HEK293 (cell line): ENCODE data around the gene IL17B.

Experiments used
- CTCF ChIA-PET: fragments of 350-600 bp; formaldehyde crosslinking; extraction: SDS; loops from one replicate; lab custom pipeline; 2021; ENCODE audit warnings: antibody characterized with exemption; lab: Yijun Ruan, JAX
- POLR2A ChIA-PET: fragments of 300-600 bp; formaldehyde crosslinking; extraction: SDS; loops from one replicate; lab custom pipeline; 2020; ENCODE audit warnings: antibody characterized with exemption, inconsistent platforms; lab: Yijun Ruan, JAX
- H3K27ac ChIP-seq: fragments of 200-500 bp; sonication (Bioruptor generic); 2 replicates; pipeline ENCODE4 v1.5.1; 2014; ENCODE audit warnings: low read depth, low read length, control low read depth, inconsistent platforms; ENCODE audit errors: extremely low read depth
- H3K36me3 ChIP-seq, 2 experiments: fragments of 200-500 bp in 1 of 2; sonication (Bioruptor generic) in 1 of 2; 1 replicate in 1 of 2; 2 replicates in 1 of 2; pipeline ENCODE4 v1.5.1; 2014 to 2017; ENCODE audit warnings: inconsistent platforms in 2 of 2, low read length in 2 of 2; ENCODE audit not compliant: control insufficient read depth in 2 of 2, insufficient read depth in 1 of 2
- H3K4me1 ChIP-seq: fragments of 200-500 bp; sonication (Bioruptor generic); 2 replicates; pipeline ENCODE4 v1.5.1; 2014; ENCODE audit warnings: mild to moderate bottlenecking, low read length, inconsistent platforms; ENCODE audit not compliant: control insufficient read depth, insufficient read depth
- H3K4me3 ChIP-seq: 2 replicates; pipeline ENCODE4 v1.5.1; 2011; ENCODE audit warnings: low read depth, mild to moderate bottlenecking, control low read depth, low read length, moderate library complexity
- H3K9me3 ChIP-seq: fragments of 200-500 bp; sonication (Bioruptor generic); 2 replicates; pipeline ENCODE4 v1.5.1; 2014; ENCODE audit warnings: low read depth, low read length, inconsistent platforms; ENCODE audit not compliant: control insufficient read depth, insufficient read depth
- ATF2 ChIP-seq: fragments of 450-650 bp; formaldehyde crosslinking; IDR thresholded peaks from 2 replicates; pipeline ENCODE4 v1.5.1; 2016; ENCODE audit warnings: missing biosample characterization, missing genetic modification characterization, low read depth
- BCL11A ChIP-seq: fragments of 450-650 bp; formaldehyde crosslinking; IDR thresholded peaks from 2 replicates; pipeline ENCODE4 v1.5.1; 2016; ENCODE audit warnings: low read depth, missing biosample characterization, missing genetic modification characterization
- HOXC10 ChIP-seq: sonication (generic); formaldehyde crosslinking; IDR thresholded peaks from 2 replicates; pipeline ENCODE4 v1.8.1; 2023; ENCODE audit warnings: mild to moderate bottlenecking, missing genetic modification reagents
- KLF1 ChIP-seq: fragments of 450-650 bp; formaldehyde crosslinking; IDR thresholded peaks from 2 replicates; pipeline ENCODE4 v1.5.1; 2016; ENCODE audit warnings: missing biosample characterization, missing genetic modification characterization
- KLF10 ChIP-seq: fragments of 450-650 bp; IDR thresholded peaks from 2 replicates; pipeline ENCODE4 v1.5.1; 2018; ENCODE audit warnings: missing biosample characterization, mild to moderate bottlenecking, missing genetic modification characterization
- SCRT2 ChIP-seq: fragments of 450-650 bp; formaldehyde crosslinking; IDR thresholded peaks from 2 replicates; pipeline ENCODE4 v1.5.1; 2016; ENCODE audit warnings: missing biosample characterization, missing genetic modification characterization
- SP2 ChIP-seq: fragments of 450-650 bp; formaldehyde crosslinking; IDR thresholded peaks from 2 replicates; pipeline ENCODE4 v1.5.1; 2016; ENCODE audit warnings: missing biosample characterization, missing genetic modification characterization
- TRIM28 ChIP-seq: IDR thresholded peaks from 2 replicates; pipeline ENCODE4 v1.6.1; 2011; ENCODE audit warnings: low read length, control low read depth, borderline replicate concordance
- WT1 ChIP-seq: fragments of 450-650 bp; formaldehyde crosslinking; IDR thresholded peaks from 2 replicates; pipeline ENCODE4 v1.5.1; 2016; ENCODE audit warnings: missing biosample characterization, missing genetic modification characterization
- ZBTB17 ChIP-seq: fragments of 450-650 bp; formaldehyde crosslinking; IDR thresholded peaks from 2 replicates; pipeline ENCODE4 v1.5.1; 2016; ENCODE audit warnings: missing biosample characterization, missing genetic modification characterization
- ZBTB21 ChIP-seq: fragments of 450-650 bp; formaldehyde crosslinking; IDR thresholded peaks from 2 replicates; pipeline ENCODE4 v1.5.1; 2017; ENCODE audit warnings: missing biosample characterization, missing genetic modification characterization
- ZFP37 ChIP-seq: fragments of 450-650 bp; formaldehyde crosslinking; IDR thresholded peaks from 2 replicates; pipeline ENCODE4 v1.5.1; 2016; ENCODE audit warnings: missing biosample characterization, missing genetic modification characterization
- ZNF274 ChIP-seq, 2 experiments: fragments of 200-500 bp in 1 of 2; fragments of 450-650 bp in 1 of 2; sonication (Bioruptor generic) in 1 of 2; formaldehyde crosslinking in 1 of 2; IDR thresholded peaks; 2 replicates each; pipeline versions ENCODE4 v1.5.1 to v1.6.1; 2014 to 2016; ENCODE audit warnings: borderline replicate concordance in 1 of 2, inconsistent platforms in 1 of 2, low read length in 1 of 2, missing biosample characterization in 1 of 2, missing genetic modification characterization in 1 of 2
- ZNF324 ChIP-seq: fragments of 450-650 bp; formaldehyde crosslinking; IDR thresholded peaks from 2 replicates; pipeline ENCODE4 v1.5.1; 2016; ENCODE audit warnings: missing biosample characterization, missing genetic modification characterization
- ZNF335 ChIP-seq: fragments of 450-650 bp; formaldehyde crosslinking; conservative IDR thresholded peaks from 2 replicates; pipeline ENCODE4 v1.5.1; 2016; ENCODE audit warnings: missing biosample characterization, missing genetic modification characterization
- ZNF449 ChIP-seq: fragments of 450-650 bp; formaldehyde crosslinking; IDR thresholded peaks from 2 replicates; pipeline ENCODE4 v1.5.1; 2017; ENCODE audit warnings: missing biosample characterization, mild to moderate bottlenecking, missing genetic modification characterization, moderate library complexity
- ZNF488 ChIP-seq: fragments of 450-650 bp; formaldehyde crosslinking; IDR thresholded peaks from 2 replicates; pipeline ENCODE4 v1.5.1; 2016; ENCODE audit warnings: missing biosample characterization, missing genetic modification characterization
- ZNF518A ChIP-seq: fragments of 450-650 bp; formaldehyde crosslinking; conservative IDR thresholded peaks from 2 replicates; pipeline ENCODE4 v1.5.1; 2016; ENCODE audit warnings: low read depth, missing biosample characterization, missing genetic modification characterization
- ZNF549 ChIP-seq: fragments of 450-650 bp; IDR thresholded peaks from 2 replicates; pipeline ENCODE4 v1.5.1; 2018; ENCODE audit warnings: missing biosample characterization, missing genetic modification characterization, mild to moderate bottlenecking, inconsistent platforms, moderate library complexity
- ZNF645 ChIP-seq: fragments of 450-650 bp; formaldehyde crosslinking; IDR thresholded peaks from 2 replicates; pipeline ENCODE4; 2016; ENCODE audit warnings: missing biosample characterization, missing genetic modification characterization
- ZNF664 ChIP-seq: fragments of 450-650 bp; formaldehyde crosslinking; IDR thresholded peaks from 2 replicates; pipeline ENCODE4 v1.5.1; 2016; ENCODE audit warnings: missing biosample characterization, missing genetic modification characterization
- ZNF707 ChIP-seq: fragments of 450-650 bp; formaldehyde crosslinking; IDR thresholded peaks from 2 replicates; pipeline ENCODE4 v1.5.1; 2016; ENCODE audit warnings: missing biosample characterization, missing genetic modification characterization
- ZNF768 ChIP-seq: fragments of 450-650 bp; formaldehyde crosslinking; IDR thresholded peaks from 2 replicates; pipeline ENCODE4 v1.5.1; 2018; ENCODE audit warnings: missing biosample characterization, mild to moderate bottlenecking, missing genetic modification characterization
- ZSCAN5A ChIP-seq: fragments of 450-650 bp; formaldehyde crosslinking; IDR thresholded peaks from 2 replicates; pipeline ENCODE4 v1.5.1; 2016; ENCODE audit warnings: missing biosample characterization, missing genetic modification characterization

IL17B gene

GRCh38 chr5:149356391-149356790 is 22.7 kb downstream of the IL17B start:
- TF ChIP-seq ZNF324 (tag by site-specific recombination) (no peak), ZNF518A (tag by site-specific recombination) (no peak), ZFP37 (tag by site-specific recombination) (no peak), SCRT2 (tag by site-specific recombination) (no peak), ZNF768 (tag by site-specific recombination) (no peak), ZNF488 (no peak), WT1 (tag by site-specific recombination) (no peak), ZNF274 (IDR thresholded peaks at IDR 0.05; ENCODE audit: low read length) (no peak), ZNF274 (tag by site-specific recombination; IDR thresholded peaks at IDR 0.05; ENCODE audit: borderline replicate concordance) (no peak)
- H3K4me3 ChIP-seq = no peak overlapping the region
- no peaks in the 10 kb centered on the region for H3K4me1 ChIP-seq
- no peak overlapping the region for H3K27ac ChIP-seq
- peaks cover 24 to 46% of the 10 kb centered on the region in 2 experiments for H3K36me3 ChIP-seq
- no peaks in the 10 kb centered on the region for H3K9me3 ChIP-seq
- ChIA-PET CTCF (interaction anchor here (0.9 to 1.8 kb wide), 5 partner anchors 9 to 77 kb away, joined by 3 to 7 read pairs (median 4); no protein-coding TSS in a partner anchor), POLR2A (interaction anchor here (0.6 to 5.6 kb wide), 4 partner anchors 12 to 231 kb away, joined by 3 to 77 read pairs (median 5); partner anchors contain the start of gene GRPEL2)

- Histone ChIP-seq H3K4me1 (no peaks in the 10 kb centered on the region), H3K36me3 (peaks cover 25 to 53% of the 10 kb centered on the region in 2 experiments), H3K4me3 (no peak overlapping the region), H3K27ac (no peak overlapping the region), H3K9me3 (no peaks in the 10 kb centered on the region)
- POLR2A ChIA-PET = interaction anchor here (0.6 to 5.6 kb wide), 3 partner anchors 11 to 35 kb away, joined by 3 to 77 read pairs (median 3); partner anchors contain the start of gene GRPEL2
- CTCF ChIA-PET = interaction anchor here (1.2 to 1.5 kb wide), 3 partner anchors 10 to 78 kb away, joined by 4 to 7 read pairs (median 4); no protein-coding TSS in a partner anchor
- TF ChIP-seq ZNF449 (tag by site-specific recombination) (no peak), SP2 (tag by site-specific recombination) (no peak), KLF1 (no peak), TRIM28 (no peak), ZSCAN5A (tag by site-specific recombination) (no peak), ATF2 (tag by site-specific recombination) (no peak), ZNF645 (tag by site-specific recombination) (no peak), ZNF335 (tag by site-specific recombination) (no peak), ZNF664 (tag by site-specific recombination) (no peak), KLF10 (no peak), ZNF549 (no peak), ZNF707 (tag by site-specific recombination) (no peak), ZBTB21 (tag by site-specific recombination) (no peak), BCL11A (tag by site-specific recombination) (no peak), HOXC10 (CRISPR knock-in tag) (no peak), ZNF324 (tag by site-specific recombination) (no peak), ZBTB17 (tag by site-specific recombination) (no peak)
Observed at GRCh38 chr5:149355688-149356087, 23.4 kb downstream of the IL17B start.
